Measurements from ENCODE around the gene IGF2BP2.

Gene IGF2BP2

DNA sequence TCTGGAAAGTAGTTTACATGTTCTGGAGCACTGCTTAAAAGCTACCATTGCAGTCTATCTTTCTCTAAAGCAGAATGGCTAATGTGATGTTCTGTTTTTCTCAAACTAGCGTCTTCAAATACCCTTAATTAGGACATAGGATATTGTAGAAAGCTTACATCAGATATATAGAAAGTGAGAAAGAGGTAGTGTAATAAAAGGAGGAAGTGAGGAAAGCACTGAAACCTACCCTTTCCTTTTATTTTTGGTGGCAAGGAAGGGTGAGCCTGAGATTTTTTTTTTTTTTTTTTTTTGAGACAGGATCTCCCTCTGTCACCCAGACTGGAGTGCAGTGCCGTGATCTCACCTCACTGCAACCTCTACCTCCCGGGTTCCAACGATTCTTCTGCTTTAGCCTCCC is 229.3 kb downstream of the IGF2BP2 start:
- peak overlapping the region; percentile 84 for H3K27ac ChIP-seq

DNA sequence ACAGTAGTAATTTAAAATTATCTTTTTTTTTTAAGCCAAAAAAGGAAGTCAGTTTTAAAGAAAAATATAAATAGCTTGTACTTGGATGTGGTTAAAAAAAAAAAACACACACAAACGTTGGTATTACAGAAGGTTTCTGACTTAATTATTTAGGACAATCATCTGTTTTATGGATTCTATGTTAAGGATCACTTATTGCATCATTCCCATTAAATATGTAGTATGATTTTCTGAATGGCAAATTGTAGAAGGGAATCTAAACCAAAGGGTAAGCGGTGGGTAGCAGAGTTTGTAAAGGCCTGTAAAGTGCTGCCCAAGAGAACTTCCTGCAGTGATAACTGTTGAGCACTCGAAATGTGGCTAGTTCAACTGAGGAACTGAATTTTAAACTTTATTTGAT is 230.8 kb downstream of the IGF2BP2 start:
- Histone ChIP-seq H3K36me3 (peaks cover 35% of the 10 kb centered on the region), H3K4me1 (ENCODE audit: control insufficient read depth in 1 of 2, insufficient read depth in 1 of 2, low read depth in 1 of 2, low read length in 1 of 2) (peaks cover 25 to 27% of the 10 kb centered on the region in 2 experiments), H3K27ac (peak overlapping the region; percentile 84), H3K9me3 (no peaks in the 10 kb centered on the region), H3K4me3 (ENCODE audit: low read depth in 1 of 2, low read length in 1 of 2) (no peak overlapping the region), H3K27me3 (no peaks in the 10 kb centered on the region)
- TF ChIP-seq, protein P1, sequence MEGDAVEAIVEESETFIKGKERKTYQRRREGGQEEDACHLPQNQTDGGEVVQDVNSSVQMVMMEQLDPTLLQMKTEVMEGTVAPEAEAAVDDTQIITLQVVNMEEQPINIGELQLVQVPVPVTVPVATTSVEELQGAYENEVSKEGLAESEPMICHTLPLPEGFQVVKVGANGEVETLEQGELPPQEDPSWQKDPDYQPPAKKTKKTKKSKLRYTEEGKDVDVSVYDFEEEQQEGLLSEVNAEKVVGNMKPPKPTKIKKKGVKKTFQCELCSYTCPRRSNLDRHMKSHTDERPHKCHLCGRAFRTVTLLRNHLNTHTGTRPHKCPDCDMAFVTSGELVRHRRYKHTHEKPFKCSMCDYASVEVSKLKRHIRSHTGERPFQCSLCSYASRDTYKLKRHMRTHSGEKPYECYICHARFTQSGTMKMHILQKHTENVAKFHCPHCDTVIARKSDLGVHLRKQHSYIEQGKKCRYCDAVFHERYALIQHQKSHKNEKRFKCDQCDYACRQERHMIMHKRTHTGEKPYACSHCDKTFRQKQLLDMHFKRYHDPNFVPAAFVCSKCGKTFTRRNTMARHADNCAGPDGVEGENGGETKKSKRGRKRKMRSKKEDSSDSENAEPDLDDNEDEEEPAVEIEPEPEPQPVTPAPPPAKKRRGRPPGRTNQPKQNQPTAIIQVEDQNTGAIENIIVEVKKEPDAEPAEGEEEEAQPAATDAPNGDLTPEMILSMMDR (IDR thresholded peaks at IDR 0.05) = no peak

More for the DNA sequence above, 229.3 kb downstream of the IGF2BP2 start:
- Histone ChIP-seq H3K36me3 (peaks cover 43% of the 10 kb centered on the region), H3K9me3 (no peaks in the 10 kb centered on the region), H3K4me3 (ENCODE audit: low read depth in 1 of 2, low read length in 1 of 2) (peak overlapping the region in 1 of 2 experiments; percentile 25), H3K27me3 (no peaks in the 10 kb centered on the region), H3K4me1 (ENCODE audit: control insufficient read depth in 1 of 2, insufficient read depth in 1 of 2, low read depth in 1 of 2, low read length in 1 of 2) (peaks cover 25 to 27% of the 10 kb centered on the region in 2 experiments)
- TF ChIP-seq, protein P1 (IDR thresholded peaks at IDR 0.05) = no peak

All from neutrophil (primary cell).